Tibial nerve (tissue), 4 donors: ENCODE measurements around the gene IRF8. TPM values are rescaled to one million over a fixed set of nuclear protein-coding genes. Genes with fewer than 3 reads are reported as not detected.

ENCODE experiments used
- DNase-seq, 2 donors: peaks; one replicate each; pipeline ENCODE4 v3.0.0-alpha.2; 2019; ENCODE audit warnings: low spot score in 2 of 2
- H3K27ac ChIP-seq, 4 donors: fragments of 200-600 bp; sonication (generic) in 3 of 4; one replicate each; pipeline ENCODE4 v1.5.1; 2017 to 2019; ENCODE audit warnings: mild to moderate bottlenecking in 1 of 4
- H3K27me3 ChIP-seq, 2 donors: fragments of 200-600 bp; sonication (generic) in 1 of 2; one replicate each; pipeline versions ENCODE4 v1.5.1 to v1.6.0; 2017 to 2019
- H3K36me3 ChIP-seq, 3 donors: fragments of 200-600 bp; sonication (generic); one replicate each; pipeline ENCODE4 v1.5.1; 2018 to 2019
- H3K4me1 ChIP-seq, 4 donors: fragments of 200-600 bp; sonication (generic) in 3 of 4; one replicate each; pipeline ENCODE4 v1.5.1; 2017 to 2019
- H3K4me3 ChIP-seq, 4 donors: fragments of 200-600 bp; sonication (generic) in 3 of 4; one replicate each; pipeline ENCODE4 v1.5.1; 2017 to 2019; ENCODE audit warnings: mild to moderate bottlenecking in 1 of 4, moderate library complexity in 1 of 4
- H3K9me3 ChIP-seq, 4 donors: fragments of 200-600 bp; sonication (generic) in 3 of 4; one replicate each; pipeline ENCODE4 v1.5.1; 2017 to 2019
- EP300 ChIP-seq, 2 donors: sonication (generic); formaldehyde crosslinking; IDR thresholded peaks; one replicate each; pipeline ENCODE4 v1.6.1; 2017; ENCODE audit warnings: antibody characterized with exemption in 2 of 2, mild to moderate bottlenecking in 1 of 2
- POLR2A ChIP-seq, 2 donors: fragments of 450-650 bp; IDR thresholded peaks; one replicate each; pipeline ENCODE4 v1.6.1; 2017; ENCODE audit warnings: antibody characterized with exemption in 2 of 2, mild to moderate bottlenecking in 2 of 2, moderate library complexity in 2 of 2
- WGBS, 2 donors: methylation state at CpG; one replicate each; pipeline ENCODE4 v1.1.5; 2018; 5-methylcytosine and 5-hydroxymethylcytosine counted together
- total RNA-seq, 4 donors: library from RNA; depleted of rRNA; stranded (reverse); fragments of >200 nt; gene quantifications; one replicate each; pipeline ENCODE4 v1.1.0, GENCODE V29; 2016
- TF ChIP-seq, protein P1 (sequence below), 5 experiments: fragments of 200-600 bp in 3 of 5; fragments of 450-650 bp in 2 of 5; sonication (generic) in 3 of 5; IDR thresholded peaks; one replicate each; pipeline ENCODE4 v1.5.1; 2016 to 2019; ENCODE audit warnings: antibody characterized with exemption in 5 of 5, mild to moderate bottlenecking in 3 of 5, moderate library complexity in 2 of 5

The IRF8 gene
- total RNA-seq, 4 donors from 2014 or later = 20.5 to 30.3 (median 22.7) TPM

DNA sequence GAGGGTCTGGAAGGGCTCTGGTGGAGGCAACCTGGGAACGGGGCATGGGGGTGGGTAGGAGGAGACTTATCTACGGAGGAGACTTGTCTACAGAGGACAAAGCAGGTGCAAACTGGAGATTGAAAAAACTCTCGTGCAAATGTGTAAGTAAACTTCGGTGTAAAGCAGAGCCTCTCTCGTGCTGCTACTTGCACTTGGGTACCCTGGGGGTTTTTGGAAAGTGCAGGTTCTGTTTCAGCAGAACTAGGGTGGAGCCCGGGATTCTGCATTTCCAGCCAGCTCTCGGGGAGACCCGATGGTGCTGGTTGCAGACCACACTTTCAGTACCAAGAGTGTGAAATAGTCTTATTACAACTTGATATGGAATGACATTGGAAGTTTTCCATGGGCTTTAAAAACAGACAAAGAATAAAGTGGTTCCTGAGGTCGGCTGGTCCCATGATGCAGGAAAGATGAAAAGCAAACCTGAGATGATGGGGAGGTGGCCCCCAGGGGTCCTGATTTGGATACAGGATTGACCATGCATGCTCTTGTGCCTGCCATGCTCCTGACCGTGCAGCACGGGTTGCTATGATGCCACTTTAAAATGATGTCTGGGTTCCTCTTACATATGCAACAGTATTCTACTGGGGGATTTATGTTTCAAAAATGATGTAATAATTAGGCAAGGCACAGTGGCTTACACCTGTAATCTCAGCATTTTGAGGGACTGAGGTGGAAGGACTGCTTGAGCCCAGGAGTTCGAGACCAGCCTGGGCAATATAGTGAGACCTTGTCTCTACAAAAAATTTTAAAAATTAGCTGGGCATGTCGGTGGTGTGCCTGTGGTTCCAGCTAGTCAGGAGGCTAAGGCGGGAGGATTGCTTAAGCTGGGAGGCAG is 69.3 kb downstream of the IRF8 start:
- WGBS, 2 donors = 76 to 77% methylated on average over 14 of the region's 14 CpGs
- no peak for DNase-seq
- Histone ChIP-seq H3K9me3 (no peaks in the 10 kb centered on the region), H3K4me3 (no peak overlapping the region), H3K27ac (no peak overlapping the region), H3K4me1 (peaks cover 0 to 42% (median 0%) of the 10 kb centered on the region in 4 donors), H3K36me3 (no peaks in the 10 kb centered on the region), H3K27me3 (no peaks in the 10 kb centered on the region)
- TF ChIP-seq, protein P1, sequence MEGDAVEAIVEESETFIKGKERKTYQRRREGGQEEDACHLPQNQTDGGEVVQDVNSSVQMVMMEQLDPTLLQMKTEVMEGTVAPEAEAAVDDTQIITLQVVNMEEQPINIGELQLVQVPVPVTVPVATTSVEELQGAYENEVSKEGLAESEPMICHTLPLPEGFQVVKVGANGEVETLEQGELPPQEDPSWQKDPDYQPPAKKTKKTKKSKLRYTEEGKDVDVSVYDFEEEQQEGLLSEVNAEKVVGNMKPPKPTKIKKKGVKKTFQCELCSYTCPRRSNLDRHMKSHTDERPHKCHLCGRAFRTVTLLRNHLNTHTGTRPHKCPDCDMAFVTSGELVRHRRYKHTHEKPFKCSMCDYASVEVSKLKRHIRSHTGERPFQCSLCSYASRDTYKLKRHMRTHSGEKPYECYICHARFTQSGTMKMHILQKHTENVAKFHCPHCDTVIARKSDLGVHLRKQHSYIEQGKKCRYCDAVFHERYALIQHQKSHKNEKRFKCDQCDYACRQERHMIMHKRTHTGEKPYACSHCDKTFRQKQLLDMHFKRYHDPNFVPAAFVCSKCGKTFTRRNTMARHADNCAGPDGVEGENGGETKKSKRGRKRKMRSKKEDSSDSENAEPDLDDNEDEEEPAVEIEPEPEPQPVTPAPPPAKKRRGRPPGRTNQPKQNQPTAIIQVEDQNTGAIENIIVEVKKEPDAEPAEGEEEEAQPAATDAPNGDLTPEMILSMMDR (IDR thresholded peaks at IDR 0.05) = no peak
- TF ChIP-seq EP300 (IDR thresholded peaks at IDR 0.05) (no peak), POLR2A (IDR thresholded peaks at IDR 0.05) (no peak)

DNA sequence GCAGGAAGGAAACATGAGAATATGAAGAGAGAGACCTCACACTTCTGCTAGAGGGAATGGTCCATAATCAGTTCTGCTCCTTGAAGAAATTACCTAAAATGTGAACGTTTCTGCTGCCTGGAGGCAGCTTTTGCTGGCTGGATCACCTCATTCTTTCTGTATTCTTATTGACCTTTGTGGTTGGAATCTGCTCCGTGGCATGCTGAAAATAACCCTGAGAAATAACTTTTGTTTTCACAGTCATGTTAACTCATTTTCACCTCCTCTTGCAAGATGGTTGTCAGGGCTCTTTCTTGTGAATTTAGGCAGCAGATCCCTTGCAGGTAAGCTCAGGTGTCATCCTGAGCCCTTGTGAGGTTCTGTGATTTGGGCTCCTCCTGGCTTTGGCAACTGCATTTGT is 70.2 kb downstream of the IRF8 start:
- 13% methylated on average over 2 of the region's 2 CpGs for WGBS, 2 donors
- H3K36me3 ChIP-seq = no peaks in the 10 kb centered on the region
- DNase-seq = no peak
- no peak for TF ChIP-seq EP300 (IDR thresholded peaks at IDR 0.05)
- TF ChIP-seq, protein P1 (IDR thresholded peaks at IDR 0.05) = no peak
- TF ChIP-seq POLR2A (IDR thresholded peaks at IDR 0.05) = no peak
- no peak overlapping the region for H3K27ac ChIP-seq
- peaks cover 0 to 35% (median 0%) of the 10 kb centered on the region in 4 donors for H3K4me1 ChIP-seq
- no peaks in the 10 kb centered on the region for H3K9me3 ChIP-seq
- H3K4me3 ChIP-seq = no peak overlapping the region
- H3K27me3 ChIP-seq = no peaks in the 10 kb centered on the region

DNA sequence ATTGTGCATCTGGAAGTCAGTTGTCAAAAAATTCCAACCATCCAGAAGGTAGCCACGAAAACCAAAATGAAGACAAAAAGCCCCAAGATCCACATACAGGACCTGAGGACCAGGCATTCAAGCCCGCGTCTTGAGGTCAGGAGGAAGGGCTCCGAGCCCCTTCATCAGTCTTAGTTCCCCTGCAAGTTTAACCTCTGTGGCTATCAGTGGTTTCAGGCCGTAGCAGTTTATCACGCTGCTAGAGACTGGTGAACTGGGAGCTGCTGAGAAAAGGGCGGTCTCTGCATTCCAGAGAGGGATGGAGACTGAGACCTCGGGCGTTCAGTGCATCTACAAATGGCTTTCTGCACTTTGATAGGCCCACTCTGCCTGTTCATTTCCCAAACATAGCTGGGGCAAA is 70.6 kb downstream of the IRF8 start:
- Histone ChIP-seq H3K4me3 (no peak overlapping the region), H3K36me3 (no peaks in the 10 kb centered on the region), H3K27me3 (no peaks in the 10 kb centered on the region), H3K27ac (no peak overlapping the region), H3K9me3 (no peaks in the 10 kb centered on the region), H3K4me1 (peaks cover 0 to 35% (median 0%) of the 10 kb centered on the region in 4 donors)
- TF ChIP-seq EP300 (IDR thresholded peaks at IDR 0.05) = no peak
- TF ChIP-seq, protein P1 (IDR thresholded peaks at IDR 0.05) = no peak
- no peak for TF ChIP-seq POLR2A (IDR thresholded peaks at IDR 0.05)
- WGBS, 2 donors = 22 to 25% methylated on average over 9 of the region's 9 CpGs
- DNase-seq = no peak

DNA sequence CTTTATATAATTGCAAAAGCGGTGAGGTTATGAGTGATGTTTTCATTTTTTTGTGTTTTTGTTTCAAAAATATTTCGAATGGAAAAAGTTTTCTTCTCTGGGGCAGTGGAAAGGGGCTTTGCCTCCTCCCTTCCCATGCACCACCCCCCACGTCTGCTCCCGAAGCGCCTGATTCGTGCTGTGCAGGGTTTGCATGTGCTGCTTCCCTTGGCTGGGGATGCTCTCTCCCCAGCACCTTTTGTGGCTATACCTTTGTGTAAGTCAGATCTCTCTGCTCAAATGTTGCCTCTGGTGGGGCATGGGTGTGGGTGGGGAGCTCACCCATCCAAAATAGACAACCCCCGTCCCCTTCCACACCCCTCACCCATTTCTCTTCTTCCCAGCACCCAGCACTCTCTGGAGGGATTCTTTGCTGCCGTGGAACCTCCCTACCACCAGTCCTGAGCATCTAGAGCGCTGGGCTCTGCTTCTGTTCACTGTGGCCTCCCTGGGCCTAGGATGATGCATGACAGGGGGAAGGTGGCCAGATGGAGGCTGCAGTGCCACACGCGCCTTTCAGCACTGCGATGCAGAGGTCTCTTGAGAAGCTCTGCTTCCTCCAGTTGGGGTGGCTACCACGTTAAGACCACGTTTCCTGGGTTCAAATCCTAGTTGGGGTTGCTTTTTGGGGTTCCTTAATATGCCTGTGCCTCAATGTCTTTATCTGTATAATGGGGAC is 71.2 kb downstream of the IRF8 start:
- Histone ChIP-seq H3K27me3 (no peaks in the 10 kb centered on the region), H3K36me3 (no peaks in the 10 kb centered on the region), H3K27ac (no peak overlapping the region), H3K4me3 (no peak overlapping the region), H3K9me3 (no peaks in the 10 kb centered on the region), H3K4me1 (peaks cover 0 to 35% (median 0%) of the 10 kb centered on the region in 4 donors)
- TF ChIP-seq, protein P1 (IDR thresholded peaks at IDR 0.05) = no peak
- no peak for TF ChIP-seq EP300 (IDR thresholded peaks at IDR 0.05)
- no peak for TF ChIP-seq POLR2A (IDR thresholded peaks at IDR 0.05)
- 65 to 74% methylated on average over 14 of the region's 14 CpGs for WGBS, 2 donors
- no peak for DNase-seq

DNA sequence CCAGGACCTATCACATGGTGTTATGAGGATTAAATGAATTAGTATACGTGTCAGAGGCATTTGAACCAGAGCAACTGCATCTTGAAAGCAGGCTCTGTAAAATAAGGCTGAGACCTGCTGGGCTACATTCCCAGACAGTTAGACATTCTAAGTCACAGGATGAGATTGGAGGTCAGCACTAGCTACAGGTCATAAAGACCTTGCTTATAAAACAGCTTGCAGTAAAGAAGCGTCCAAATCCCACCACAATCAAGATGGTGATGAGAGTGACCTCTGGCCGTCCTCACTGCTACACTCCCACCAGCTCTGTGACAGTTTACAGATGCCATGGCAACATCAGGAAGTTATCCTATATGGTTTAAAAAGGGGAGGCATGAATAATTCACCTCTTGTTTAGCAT is 71.8 kb downstream of the IRF8 start:
- H3K9me3 ChIP-seq = no peaks in the 10 kb centered on the region
- H3K4me3 ChIP-seq = no peak overlapping the region
- 60 to 68% methylated on average over 3 of the region's 3 CpGs for WGBS, 2 donors
- H3K4me1 ChIP-seq = peaks cover 0 to 35% (median 0%) of the 10 kb centered on the region in 4 donors
- no peaks in the 10 kb centered on the region for H3K27me3 ChIP-seq
- H3K27ac ChIP-seq = no peak overlapping the region
- no peaks in the 10 kb centered on the region for H3K36me3 ChIP-seq
- DNase-seq = no peak
- TF ChIP-seq, protein P1 (IDR thresholded peaks at IDR 0.05) = no peak
- TF ChIP-seq POLR2A (IDR thresholded peaks at IDR 0.05) = no peak
- no peak for TF ChIP-seq EP300 (IDR thresholded peaks at IDR 0.05)
